GM12878 (cell line): ENCODE data around the gene TMEM253. TPM values are rescaled to one million over a fixed set of nuclear protein-coding genes. Genes with fewer than 3 reads are reported as not detected.

ENCODE experiments used
- ATAC-seq: fragments of 200-7000 bp; cut with Tn5 transposase; 3 replicates; pipeline ENCODE4 v1.9.1; 2020; ENCODE audit warnings: mild to moderate bottlenecking, moderate library complexity
- BruUV-seq: library from RNA; stranded (reverse); fragments of 400-500 nt; replicated peaks from 2 replicates; lab custom pipeline; 2021; lab: Mats Ljungman, UMichigan
- CTCF ChIA-PET: fragments of 300-600 bp; sonication (Branson Sonifier 250); formaldehyde crosslinking; extraction: SDS; loops from one replicate; lab custom pipeline; 2021; ENCODE audit warnings: inconsistent platforms; lab: Yijun Ruan, JAX
- POLR2A ChIA-PET: fragments of 350-600 bp; formaldehyde crosslinking; extraction: SDS; loops from one replicate; lab custom pipeline; 2021; ENCODE audit warnings: inconsistent platforms; lab: Charles Lee
- RAD21 ChIA-PET: fragments of 300-600 bp; sonication (Branson Sonifier 250); formaldehyde crosslinking; loops from one replicate; lab custom pipeline; 2023; ENCODE audit warnings: antibody characterized with exemption; ENCODE audit not compliant: unreplicated experiment; lab: Charles Lee
- SMC1A ChIA-PET: fragments of 300-600 bp; sonication (Branson Sonifier 250); formaldehyde crosslinking; loops from one replicate; lab custom pipeline; 2023; ENCODE audit not compliant: unreplicated experiment, uncharacterized antibody; lab: Charles Lee
- DNase-seq: peaks from one replicate; pipeline ENCODE4 v3.0.0-alpha.2; 2011; ENCODE audit warnings: low read depth, low spot score
- FAIRE-seq: peaks from 3 replicates; lab custom pipeline; 2011; peaks lifted over from hg19 to GRCh38; lab: Jason Lieb, UNC
- H2AFZ ChIP-seq: 2 replicates; pipeline ENCODE4 v1.6.0; 2011; ENCODE audit warnings: low read depth, low read length, control low read depth; ENCODE audit not compliant: control insufficient read depth
- H3K27ac ChIP-seq: 2 replicates; pipeline ENCODE4 v1.5.1; 2011; ENCODE audit warnings: control low read depth; ENCODE audit not compliant: control insufficient read depth, insufficient read depth
- H3K27me3 ChIP-seq, 2 experiments: replicated peaks in 1 of 2; 2 replicates each; pipeline versions ENCODE4 v1.6.0 to v1.6.1; 2011; ENCODE audit warnings: low read length in 1 of 2; ENCODE audit not compliant: control insufficient read depth in 2 of 2, insufficient read depth in 2 of 2
- H3K36me3 ChIP-seq, 2 experiments: 2 replicates each; pipeline ENCODE4 v1.5.1; 2011; ENCODE audit warnings: low read length in 1 of 2; ENCODE audit not compliant: control insufficient read depth in 2 of 2, insufficient read depth in 2 of 2
- H3K4me1 ChIP-seq: 2 replicates; pipeline ENCODE4 v1.6.1; 2011; ENCODE audit warnings: mild to moderate bottlenecking, low read length, moderate library complexity, mixed read lengths; ENCODE audit not compliant: control insufficient read depth, insufficient read depth
- H3K4me2 ChIP-seq: 2 replicates; pipeline ENCODE4 v1.6.0; 2011; ENCODE audit warnings: control low read depth; ENCODE audit not compliant: control insufficient read depth, insufficient read depth
- H3K4me3 ChIP-seq: fragments of 200-600 bp; sonication (generic); 2 replicates; pipeline ENCODE4 v1.5.1; 2016
- H3K79me2 ChIP-seq: 2 replicates; pipeline ENCODE4 v1.6.0; 2011; ENCODE audit warnings: low read length; ENCODE audit not compliant: control insufficient read depth, insufficient read depth
- H3K9ac ChIP-seq: 2 replicates; pipeline ENCODE4 v1.8.0; 2011; ENCODE audit warnings: low read length, control low read depth, mixed read lengths; ENCODE audit not compliant: control insufficient read depth, insufficient read depth
- H3K9me3 ChIP-seq: replicated peaks from 3 replicates; pipeline ENCODE4 v1.5.1; 2011; ENCODE audit warnings: mild to moderate bottlenecking, low read length; ENCODE audit not compliant: control insufficient read depth, insufficient read depth
- H4K20me1 ChIP-seq: 2 replicates; pipeline ENCODE4 v1.6.0; 2011; ENCODE audit not compliant: control insufficient read depth, insufficient read depth
- BACH1 ChIP-seq: fragments of 450-650 bp; IDR thresholded peaks from 2 replicates; pipeline ENCODE4 v1.6.1; 2017; ENCODE audit warnings: mild to moderate bottlenecking, borderline replicate concordance
- BCL3 ChIP-seq: IDR thresholded peaks from 2 replicates; pipeline ENCODE4 v1.6.1; 2011; ENCODE audit warnings: borderline replicate concordance, low read depth, mild to moderate bottlenecking, moderate library complexity, low read length; ENCODE audit not compliant: insufficient read depth, poor library complexity, severe bottlenecking
- CBFB ChIP-seq: IDR thresholded peaks from 2 replicates; pipeline ENCODE4 v1.6.1; 2016; ENCODE audit warnings: antibody characterized with exemption, low read depth
- CREB1 ChIP-seq: IDR thresholded peaks from 2 replicates; pipeline ENCODE4 v1.6.1; 2012; ENCODE audit warnings: low read depth, mild to moderate bottlenecking, inconsistent platforms
- E2F8 ChIP-seq: fragments of 450-650 bp; IDR thresholded peaks from 2 replicates; pipeline ENCODE4 v1.6.1; 2018; ENCODE audit warnings: mild to moderate bottlenecking, low read depth, moderate library complexity; ENCODE audit not compliant: partially characterized antibody
- NBN ChIP-seq: fragments of 450-650 bp; IDR thresholded peaks from 2 replicates; pipeline ENCODE4 v1.6.1; 2016
- NFXL1 ChIP-seq: fragments of 450-650 bp; IDR thresholded peaks from 2 replicates; pipeline ENCODE4 v1.6.1; 2017; ENCODE audit warnings: antibody characterized with exemption, mild to moderate bottlenecking, borderline replicate concordance
- PAX8 ChIP-seq: fragments of 450-650 bp; IDR thresholded peaks from 2 replicates; pipeline ENCODE4 v1.6.1; 2017; ENCODE audit warnings: mild to moderate bottlenecking, moderate library complexity
- RBBP5 ChIP-seq: fragments of 200-600 bp; sonication (generic); conservative IDR thresholded peaks from 2 replicates; pipeline ENCODE4 v1.6.1; 2016
- SREBF1 ChIP-seq: IDR thresholded peaks from 2 replicates; pipeline ENCODE4 v1.6.1; 2012; ENCODE audit warnings: mild to moderate bottlenecking, low read length
- STAT1 ChIP-seq: fragments of 450-650 bp; conservative IDR thresholded peaks from 2 replicates; pipeline ENCODE4 v1.6.1; 2014; ENCODE audit warnings: antibody characterized with exemption, mild to moderate bottlenecking
- ZBTB4 ChIP-seq: fragments of 450-650 bp; formaldehyde crosslinking; IDR thresholded peaks from 2 replicates; pipeline ENCODE4 v1.4.0; 2022; ENCODE audit warnings: mild to moderate bottlenecking, moderate library complexity
- ZNF24 ChIP-seq: fragments of 450-650 bp; IDR thresholded peaks from 2 replicates; pipeline ENCODE4 v1.6.1; 2017; ENCODE audit warnings: antibody characterized with exemption, mild to moderate bottlenecking
- WGBS: methylation state at CpG from one replicate; pipeline ENCODE4 v1.1.6; 2016; ENCODE audit warnings: low lambda C conversion rate; ENCODE audit not compliant: insufficient replicate concordance, insufficient coverage; ENCODE audit errors: missing lambda C conversion rate; 5-methylcytosine and 5-hydroxymethylcytosine counted together
- in situ Hi-C: fragments of 300-500 bp; cut with MboI; formaldehyde crosslinking; loops from 9 replicates; pipeline ENCODE4 v1.14.3; 2018; ENCODE audit warnings: mixed read lengths
- intact Hi-C: fragments of 100-400 bp; cut with micrococcal nuclease; formaldehyde crosslinking; loops from one replicate; pipeline ENCODE4 v1.14.2; 2022; ENCODE audit not compliant: unreplicated experiment
- polyA plus RNA-seq, 11 experiments: library from polyadenylated mRNA; depleted of rRNA in 4 of 11; unstranded in 6 of 11; stranded (reverse) in 5 of 11; fragments of >200 nt; fragmentation: Nextera tagmentation in 4 of 11; fragmentation: Illumina TruSeq in 1 of 11; extraction: Ambion mirVana in 4 of 11; extraction: Trizol in 1 of 11; gene quantifications; 1 replicate in 1 of 11; 2 replicates in 10 of 11; pipeline versions ENCODE4 v1.2.1 to v1.2.3, GENCODE V29; 2011 to 2016; ENCODE audit warnings: inconsistent platforms in 2 of 11, missing spikeins in 2 of 11, low read depth in 1 of 11
- total RNA-seq, 4 experiments: library from RNA; depleted of rRNA in 3 of 4; stranded (reverse); fragments of >200 nt in 3 of 4; fragmentation: Illumina TruSeq in 1 of 4; extraction: Trizol in 1 of 4; gene quantifications; 2 replicates each; pipeline versions ENCODE4 v1.2.1 to v1.2.3, GENCODE V29; 2013 to 2021

The TMEM253 gene
- total and polyA plus RNA-seq, 10 of the 15 experiments (the other 5 are each of a cell fraction or from before 2014, with no cell fraction given) = 0.11 to 0.48 TPM; not detected in 8

- in situ Hi-C loops (no loop called here), intact Hi-C loops (no loop called here)
- POLR2A ChIA-PET = interaction anchor here (1.2 kb wide), 1 partner anchor 11 kb away, joined by 3 read pairs; no protein-coding TSS in a partner anchor
Measured at GRCh38 chr14:21081521-21082142, 19.2 kb upstream of the TMEM253 start.

More at GRCh38 chr14:21081521-21082142, 19.2 kb upstream of the TMEM253 start:
- Histone ChIP-seq H3K27me3 (peaks cover 0 to 3% of the 10 kb centered on the region in 2 experiments; a peak in 1 of 4 replicates), H3K4me2 (no peak overlapping the region), H3K4me1 (no peaks in the 10 kb centered on the region), H3K9ac (no peak overlapping the region), H3K9me3 (no peaks in the 10 kb centered on the region), H3K4me3 (no peak overlapping the region), H3K79me2 (no peaks in the 10 kb centered on the region), H4K20me1 (no peaks in the 10 kb centered on the region), H3K36me3 (no peaks in the 10 kb centered on the region), H2AFZ (no peak overlapping the region), H3K27ac (no peak overlapping the region)
- RAD21 ChIA-PET = interaction anchor here (1.0 kb wide), 1 partner anchor 66 kb away, joined by 3 read pairs; no protein-coding TSS in a partner anchor
- TF ChIP-seq ZBTB4 (CRISPR knock-in tag) (no peak), CBFB (no peak), SREBF1 (no peak), PAX8 (no peak), RBBP5 (no peak), BACH1 (no peak), NBN (no peak), STAT1 (no peak), BCL3 (no peak), CREB1 (no peak), NFXL1 (no peak), ZNF24 (no peak), E2F8 (no peak)
- DNase-seq = no peak
- ATAC-seq = no peak
- WGBS = 44% methylated on average over 30 of the region's 30 CpGs
- FAIRE-seq = no peak
- SMC1A ChIA-PET = no interaction called here
- BruUV-seq = no TSS peak
- CTCF ChIA-PET = interaction anchor here (1.5 to 2.2 kb wide), 2 partner anchors 14 to 66 kb away, joined by 4 to 5 read pairs; no protein-coding TSS in a partner anchor
